Neural crest cell (in vitro differentiated cells): ENCODE data around the gene AGMO. TPM values are rescaled to one million over a fixed set of nuclear protein-coding genes. Genes with fewer than 3 reads are reported as not detected.

ENCODE experiments used
- DNase-seq: peaks from one replicate; pipeline ENCODE4 v3.0.0; 2021; ENCODE audit warnings: low read depth, mixed read lengths, low spot score
- H3K27ac Mint-ChIP-seq: one replicate; pipeline ENCODE4 v1.8.0; 2021; ENCODE audit warnings: mild to moderate bottlenecking, mixed read lengths; ENCODE audit not compliant: unreplicated experiment
- H3K27me3 Mint-ChIP-seq: 2 replicates; pipeline ENCODE4 v1.8.0; 2021; ENCODE audit warnings: low read depth, mild to moderate bottlenecking, mixed read lengths
- H3K36me3 Mint-ChIP-seq: 2 replicates; pipeline ENCODE4 v1.8.0; 2021; ENCODE audit warnings: low read depth, mild to moderate bottlenecking, mixed read lengths
- H3K4me1 Mint-ChIP-seq: 2 replicates; pipeline ENCODE4 v1.8.0; 2021; ENCODE audit warnings: mixed read lengths
- H3K4me3 Mint-ChIP-seq: one replicate; pipeline ENCODE4 v1.8.0; 2021; ENCODE audit warnings: mild to moderate bottlenecking, mixed read lengths
- H3K9me3 Mint-ChIP-seq: 2 replicates; pipeline ENCODE4 v1.8.0; 2021; ENCODE audit warnings: mixed read lengths
- total RNA-seq: library from RNA; stranded (reverse); gene quantifications from 2 replicates; pipeline ENCODE4 v1.2.1, GENCODE V29; 2021
- TF ChIP-seq, protein P1 (sequence below): fragments of 200-600 bp; sonication (generic); conservative IDR thresholded peaks from 2 replicates; pipeline ENCODE4 v1.5.0; 2021; ENCODE audit warnings: antibody characterized with exemption, mild to moderate bottlenecking

AGMO gene
- total RNA-seq, 1 donor from 2014 or later = 0.51 TPM

- no peaks in the 10 kb centered on the region for H3K27me3 Mint-ChIP-seq
- TF ChIP-seq, protein P1, sequence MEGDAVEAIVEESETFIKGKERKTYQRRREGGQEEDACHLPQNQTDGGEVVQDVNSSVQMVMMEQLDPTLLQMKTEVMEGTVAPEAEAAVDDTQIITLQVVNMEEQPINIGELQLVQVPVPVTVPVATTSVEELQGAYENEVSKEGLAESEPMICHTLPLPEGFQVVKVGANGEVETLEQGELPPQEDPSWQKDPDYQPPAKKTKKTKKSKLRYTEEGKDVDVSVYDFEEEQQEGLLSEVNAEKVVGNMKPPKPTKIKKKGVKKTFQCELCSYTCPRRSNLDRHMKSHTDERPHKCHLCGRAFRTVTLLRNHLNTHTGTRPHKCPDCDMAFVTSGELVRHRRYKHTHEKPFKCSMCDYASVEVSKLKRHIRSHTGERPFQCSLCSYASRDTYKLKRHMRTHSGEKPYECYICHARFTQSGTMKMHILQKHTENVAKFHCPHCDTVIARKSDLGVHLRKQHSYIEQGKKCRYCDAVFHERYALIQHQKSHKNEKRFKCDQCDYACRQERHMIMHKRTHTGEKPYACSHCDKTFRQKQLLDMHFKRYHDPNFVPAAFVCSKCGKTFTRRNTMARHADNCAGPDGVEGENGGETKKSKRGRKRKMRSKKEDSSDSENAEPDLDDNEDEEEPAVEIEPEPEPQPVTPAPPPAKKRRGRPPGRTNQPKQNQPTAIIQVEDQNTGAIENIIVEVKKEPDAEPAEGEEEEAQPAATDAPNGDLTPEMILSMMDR = peak; percentile 77
- H3K9me3 Mint-ChIP-seq = no peaks in the 10 kb centered on the region
- H3K4me1 Mint-ChIP-seq = peaks cover 6% of the 10 kb centered on the region
- no peak overlapping the region for H3K4me3 Mint-ChIP-seq
- H3K36me3 Mint-ChIP-seq = no peaks in the 10 kb centered on the region
- no peak overlapping the region for H3K27ac Mint-ChIP-seq
- no peak for DNase-seq
Observed at GRCh38 chr7:15326044-15326644, 235.7 kb downstream of the AGMO start.

- no peak for DNase-seq
- TF ChIP-seq, protein P1 = no peak
- H3K27me3 Mint-ChIP-seq = no peaks in the 10 kb centered on the region
- H3K4me3 Mint-ChIP-seq = no peak overlapping the region
- no peak overlapping the region for H3K27ac Mint-ChIP-seq
- no peaks in the 10 kb centered on the region for H3K4me1 Mint-ChIP-seq
- H3K9me3 Mint-ChIP-seq = peaks cover 3% of the 10 kb centered on the region
- H3K36me3 Mint-ChIP-seq = no peaks in the 10 kb centered on the region
Observed at GRCh38 chr7:15323550-15323949, 238.3 kb downstream of the AGMO start.

DNA sequence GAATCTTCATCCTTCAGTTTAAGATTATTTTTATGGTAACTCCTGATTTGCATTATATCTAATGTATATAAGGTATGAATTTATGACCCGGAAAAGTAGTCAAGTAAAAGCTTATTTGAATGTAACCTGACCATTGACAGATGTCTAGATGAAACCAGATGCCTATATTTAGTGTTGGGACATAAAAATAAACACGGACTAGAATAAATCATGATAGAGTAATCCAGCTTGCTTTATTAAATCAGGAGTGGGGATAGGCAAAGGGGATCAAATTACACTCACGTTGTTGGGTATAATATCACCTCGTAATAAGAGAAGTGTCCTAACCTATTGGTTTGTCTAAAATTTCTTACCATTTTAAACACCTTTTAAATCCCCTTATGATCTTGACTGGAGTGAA, 244.6 kb downstream of the AGMO start:
- Mint-ChIP-seq H3K4me3 (no peak overlapping the region), H3K9me3 (peaks cover 6% of the 10 kb centered on the region), H3K27ac (no peak overlapping the region), H3K27me3 (no peaks in the 10 kb centered on the region), H3K4me1 (peaks cover 1% of the 10 kb centered on the region), H3K36me3 (no peaks in the 10 kb centered on the region)
- TF ChIP-seq, protein P1 = no peak
- no peak for DNase-seq

GRCh38 chr7:15315678-15316077, 246.1 kb downstream of the AGMO start:
- no peaks in the 10 kb centered on the region for H3K27me3 Mint-ChIP-seq
- H3K27ac Mint-ChIP-seq = no peak overlapping the region
- no peak for DNase-seq
- peaks cover 7% of the 10 kb centered on the region for H3K4me1 Mint-ChIP-seq
- peaks cover 10% of the 10 kb centered on the region for H3K9me3 Mint-ChIP-seq
- H3K36me3 Mint-ChIP-seq = peaks cover 4% of the 10 kb centered on the region
- no peak overlapping the region for H3K4me3 Mint-ChIP-seq
- TF ChIP-seq, protein P1 = no peak

DNA sequence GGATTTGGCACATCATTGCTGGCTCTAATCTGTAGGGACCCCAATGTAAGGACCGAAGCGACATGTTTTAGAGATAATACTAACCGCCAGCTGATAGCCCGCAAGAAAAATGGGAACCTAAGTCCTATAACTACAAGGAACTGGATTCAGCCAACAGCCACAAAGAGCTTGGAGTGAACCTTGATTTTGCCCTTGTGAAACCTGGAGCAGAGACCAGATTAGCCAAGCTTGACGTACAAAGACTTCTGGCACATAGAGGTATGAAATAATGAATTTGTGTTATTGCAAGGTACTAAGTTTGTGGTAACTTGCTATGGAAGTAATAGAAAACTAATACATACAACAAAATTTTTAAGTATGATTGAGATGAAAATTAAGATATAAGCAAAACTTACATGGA, 246.9 kb downstream of the AGMO start:
- no peak for DNase-seq
- Mint-ChIP-seq H3K4me1 (peaks cover 7% of the 10 kb centered on the region), H3K4me3 (no peak overlapping the region), H3K27me3 (no peaks in the 10 kb centered on the region), H3K27ac (no peak overlapping the region), H3K36me3 (peaks cover 4% of the 10 kb centered on the region), H3K9me3 (peaks cover 10% of the 10 kb centered on the region)
- TF ChIP-seq, protein P1 = no peak
